T-helper 17 cell (primary cell): ENCODE measurements around the gene THUMPD3. TPM values are rescaled to one million over a fixed set of nuclear protein-coding genes. Genes with fewer than 3 reads are reported as not detected.

Experiments
- ATAC-seq: fragments of 150-1000 bp; cut with Tn5 transposase; 2 replicates; pipeline ENCODE4 v1.10.0; 2021; ENCODE audit warnings: mild to moderate bottlenecking, moderate library complexity
- DNase-seq, 3 donors: peaks; one replicate each; pipeline versions ENCODE4 v3.0.0 to v3.0.0-alpha.2; 2020 to 2021
- H3K9me3 ChIP-seq: one replicate; pipeline ENCODE4 v1.7.0; 2013; ENCODE audit warnings: low read length, mild to moderate bottlenecking; ENCODE audit not compliant: control insufficient read depth, poor library complexity, severe bottlenecking
- H3K27ac Mint-ChIP-seq: one replicate; pipeline ENCODE4 v1.8.0; 2022; ENCODE audit warnings: mild to moderate bottlenecking, moderate library complexity, mixed read lengths
- H3K27me3 Mint-ChIP-seq: one replicate; pipeline ENCODE4 v1.8.0; 2022; ENCODE audit warnings: mixed read lengths
- H3K36me3 Mint-ChIP-seq: one replicate; pipeline ENCODE4 v1.8.0; 2022; ENCODE audit warnings: low read depth, mixed read lengths
- H3K4me1 Mint-ChIP-seq: one replicate; pipeline ENCODE4 v1.8.0; 2022; ENCODE audit warnings: mild to moderate bottlenecking, mixed read lengths
- H3K4me3 Mint-ChIP-seq: one replicate; pipeline ENCODE4 v1.8.0; 2022; ENCODE audit warnings: mild to moderate bottlenecking, moderate library complexity, mixed read lengths
- total RNA-seq, 4 donors: library from RNA in 2 of 4; stranded (reverse) in 2 of 4; gene quantifications; one replicate each; pipeline ENCODE4 v1.2.3 and lab custom pipeline; 2022 to 2026

The THUMPD3 gene
- total RNA-seq, 2 donors from 2014 or later = 36.9 to 50.3 TPM

- DNase-seq = no peak
- Mint-ChIP-seq H3K4me1 (peaks cover 17% of the 10 kb centered on the region), H3K4me3 (no peak overlapping the region), H3K27ac (peak overlapping the region; percentile 60), H3K36me3 (peaks cover 9% of the 10 kb centered on the region), H3K27me3 (no peaks in the 10 kb centered on the region)
- ATAC-seq = no peak
- no peaks in the 10 kb centered on the region for H3K9me3 ChIP-seq
Measured at GRCh38 chr3:9380014-9380413, 17.2 kb downstream of the THUMPD3 start.

- no peak for ATAC-seq
- no peaks in the 10 kb centered on the region for H3K27me3 Mint-ChIP-seq
- peaks cover 4% of the 10 kb centered on the region for H3K36me3 Mint-ChIP-seq
- no peak for DNase-seq
- peak overlapping the region; percentile 39 for H3K27ac Mint-ChIP-seq
- peak overlapping the region; percentile 64 for H3K4me3 Mint-ChIP-seq
- H3K9me3 ChIP-seq = no peaks in the 10 kb centered on the region
- H3K4me1 Mint-ChIP-seq = peaks cover 8% of the 10 kb centered on the region
Measured at GRCh38 chr3:9384141-9384828, 21.4 kb downstream of the THUMPD3 start.

GRCh38 chr3:9385187-9386077, 22.6 kb downstream of the THUMPD3 start:
- H3K27me3 Mint-ChIP-seq = no peaks in the 10 kb centered on the region
- no peak for DNase-seq
- H3K4me3 Mint-ChIP-seq = no peak overlapping the region
- ATAC-seq = no peak
- H3K4me1 Mint-ChIP-seq = peaks cover 8% of the 10 kb centered on the region
- H3K9me3 ChIP-seq = no peaks in the 10 kb centered on the region
- peak overlapping the region; percentile 39 for H3K27ac Mint-ChIP-seq
- H3K36me3 Mint-ChIP-seq = peaks cover 2% of the 10 kb centered on the region

GRCh38 chr3:9386078-9386459, 23.2 kb downstream of the THUMPD3 start:
- peaks cover 2% of the 10 kb centered on the region for H3K36me3 Mint-ChIP-seq
- no peak overlapping the region for H3K4me3 Mint-ChIP-seq
- ATAC-seq (no peak), DNase-seq (no peak)
- H3K27me3 Mint-ChIP-seq = no peaks in the 10 kb centered on the region
- no peaks in the 10 kb centered on the region for H3K9me3 ChIP-seq
- peaks cover 11% of the 10 kb centered on the region for H3K4me1 Mint-ChIP-seq
- peak overlapping the region; percentile 39 for H3K27ac Mint-ChIP-seq

GRCh38 chr3:9386501-9387321, 23.9 kb downstream of the THUMPD3 start:
- ATAC-seq (no peak), DNase-seq (no peak)
- H3K9me3 ChIP-seq = no peaks in the 10 kb centered on the region
- Mint-ChIP-seq H3K27ac (peak overlapping the region; percentile 39), H3K27me3 (no peaks in the 10 kb centered on the region), H3K36me3 (peaks cover 5% of the 10 kb centered on the region), H3K4me3 (no peak overlapping the region), H3K4me1 (peaks cover 16% of the 10 kb centered on the region)

GRCh38 chr3:9387322-9387655, 24.4 kb downstream of the THUMPD3 start:
- Mint-ChIP-seq H3K27ac (no peak overlapping the region), H3K4me1 (peaks cover 22% of the 10 kb centered on the region), H3K27me3 (no peaks in the 10 kb centered on the region), H3K36me3 (peaks cover 5% of the 10 kb centered on the region), H3K4me3 (no peak overlapping the region)
- DNase-seq (no peak), ATAC-seq (no peak)
- no peaks in the 10 kb centered on the region for H3K9me3 ChIP-seq

- H3K9me3 ChIP-seq = no peaks in the 10 kb centered on the region
- H3K36me3 Mint-ChIP-seq = peaks cover 5% of the 10 kb centered on the region
- DNase-seq (no peak), ATAC-seq (no peak)
- peaks cover 23% of the 10 kb centered on the region for H3K4me1 Mint-ChIP-seq
- H3K27me3 Mint-ChIP-seq = no peaks in the 10 kb centered on the region
- H3K27ac Mint-ChIP-seq = peak overlapping the region; percentile 24
- H3K4me3 Mint-ChIP-seq = no peak overlapping the region
Measured at GRCh38 chr3:9388142-9388541, 25.3 kb downstream of the THUMPD3 start.

- peaks cover 23% of the 10 kb centered on the region for H3K4me1 Mint-ChIP-seq
- DNase-seq (no peak), ATAC-seq (no peak)
- H3K27me3 Mint-ChIP-seq = no peaks in the 10 kb centered on the region
- H3K27ac Mint-ChIP-seq = peak overlapping the region; percentile 24
- H3K4me3 Mint-ChIP-seq = no peak overlapping the region
- H3K9me3 ChIP-seq = no peaks in the 10 kb centered on the region
- H3K36me3 Mint-ChIP-seq = peaks cover 5% of the 10 kb centered on the region
Measured at GRCh38 chr3:9388562-9389272, 25.9 kb downstream of the THUMPD3 start.

GRCh38 chr3:9390265-9390888, 27.5 kb downstream of the THUMPD3 start:
- Mint-ChIP-seq H3K27me3 (no peaks in the 10 kb centered on the region), H3K4me1 (peaks cover 30% of the 10 kb centered on the region), H3K4me3 (no peak overlapping the region), H3K36me3 (peaks cover 5% of the 10 kb centered on the region), H3K27ac (peak overlapping the region; percentile 83)
- ATAC-seq (no peak), DNase-seq (no peak)
- no peaks in the 10 kb centered on the region for H3K9me3 ChIP-seq

GRCh38 chr3:9392041-9392440, 29.2 kb downstream of the THUMPD3 start:
- Mint-ChIP-seq H3K4me3 (peak overlapping the region; percentile 49), H3K36me3 (peaks cover 3% of the 10 kb centered on the region)
- H3K9me3 ChIP-seq = no peaks in the 10 kb centered on the region

GRCh38 chr3:9395570-9396300, 32.9 kb downstream of the THUMPD3 start:
- Mint-ChIP-seq H3K27me3 (no peaks in the 10 kb centered on the region), H3K4me3 (peak overlapping the region; percentile 98), H3K36me3 (peaks cover 9% of the 10 kb centered on the region), H3K4me1 (peaks cover 57% of the 10 kb centered on the region), H3K27ac (peak overlapping the region; percentile 100)
- H3K9me3 ChIP-seq = no peaks in the 10 kb centered on the region
- DNase-seq = no peak
- no peak for ATAC-seq

More at GRCh38 chr3:9392041-9392440, 29.2 kb downstream of the THUMPD3 start:
- Mint-ChIP-seq H3K4me1 (peaks cover 37% of the 10 kb centered on the region), H3K27me3 (no peaks in the 10 kb centered on the region), H3K27ac (peak overlapping the region; percentile 83)
- ATAC-seq (no peak), DNase-seq (no peak)

GRCh38 chr3:9396301-9396631, 33.4 kb downstream of the THUMPD3 start:
- H3K4me3 Mint-ChIP-seq = peak overlapping the region; percentile 98
- peak overlapping the region; percentile 100 for H3K27ac Mint-ChIP-seq
- H3K36me3 Mint-ChIP-seq = peaks cover 9% of the 10 kb centered on the region
- ATAC-seq = peak; percentile 45
- no peaks in the 10 kb centered on the region for H3K9me3 ChIP-seq
- H3K4me1 Mint-ChIP-seq = peaks cover 56% of the 10 kb centered on the region
- H3K27me3 Mint-ChIP-seq = no peaks in the 10 kb centered on the region
- DNase-seq = no peak
